Skeletal muscle satellite cell (primary cell): Measurements from ENCODE around the gene NMB.
A peak's percentile ranks its signal among the peaks of the same experiment; 100 is the strongest.

ENCODE experiments used
- H3K27me3 ChIP-seq: 2 replicates; pipeline ENCODE4 v1.7.0; 2013; ENCODE audit warnings: low read length; ENCODE audit not compliant: control insufficient read depth, insufficient read depth
- H3K36me3 ChIP-seq: 2 replicates; pipeline ENCODE4 v1.7.0; 2013; ENCODE audit warnings: mild to moderate bottlenecking, control low read depth, low read length; ENCODE audit not compliant: insufficient read depth
- H3K4me1 ChIP-seq: 2 replicates; pipeline ENCODE4 v1.7.0; 2013; ENCODE audit warnings: low read length; ENCODE audit not compliant: control insufficient read depth, insufficient read depth
- H3K4me2 ChIP-seq: 2 replicates; pipeline ENCODE4 v1.7.0; 2013; ENCODE audit warnings: mild to moderate bottlenecking, low read length
- H3K4me3 ChIP-seq: 2 replicates; pipeline ENCODE4 v1.7.0; 2013; ENCODE audit warnings: low read length
- H3K9ac ChIP-seq: 2 replicates; pipeline ENCODE4 v1.7.0; 2013; ENCODE audit warnings: mild to moderate bottlenecking, low read depth, low read length, moderate library complexity
- H3K9me3 ChIP-seq: replicated peaks from 2 replicates; pipeline ENCODE4 v1.7.0; 2013; ENCODE audit warnings: mild to moderate bottlenecking, control low read depth, low read length

Gene NMB

GRCh38 chr15:84681831-84682230 is 23.8 kb upstream of the NMB start:
- no peaks in the 10 kb centered on the region for H3K27me3 ChIP-seq
- peaks cover 49% of the 10 kb centered on the region for H3K36me3 ChIP-seq
- H3K4me1 ChIP-seq, result peaks cover 21% of the 10 kb centered on the region
- H3K9ac ChIP-seq, result no peak overlapping the region
- H3K9me3 ChIP-seq, result no peaks in the 10 kb centered on the region
- no peak overlapping the region for H3K4me2 ChIP-seq
- H3K4me3 ChIP-seq, result no peak overlapping the region

- Histone ChIP-seq H3K36me3 (peaks cover 33% of the 10 kb centered on the region), H3K9ac (no peak overlapping the region), H3K4me1 (peaks cover 29% of the 10 kb centered on the region), H3K4me3 (no peak overlapping the region), H3K4me2 (no peak overlapping the region), H3K27me3 (no peaks in the 10 kb centered on the region), H3K9me3 (no peaks in the 10 kb centered on the region)
Measured at GRCh38 chr15:84671211-84671610, 13.2 kb upstream of the NMB start.

GRCh38 chr15:84669726-84670125 is 11.7 kb upstream of the NMB start:
- Histone ChIP-seq H3K4me2 (no peak overlapping the region), H3K27me3 (no peaks in the 10 kb centered on the region), H3K9ac (no peak overlapping the region), H3K9me3 (no peaks in the 10 kb centered on the region), H3K36me3 (peaks cover 45% of the 10 kb centered on the region), H3K4me1 (peaks cover 29% of the 10 kb centered on the region), H3K4me3 (no peak overlapping the region)

GRCh38 chr15:84668221-84668982 is 10.4 kb upstream of the NMB start:
- H3K4me2 ChIP-seq, result no peak overlapping the region
- H3K4me1 ChIP-seq, result peaks cover 29% of the 10 kb centered on the region
- no peak overlapping the region for H3K4me3 ChIP-seq
- no peaks in the 10 kb centered on the region for H3K9me3 ChIP-seq
- H3K36me3 ChIP-seq, result peaks cover 46% of the 10 kb centered on the region
- no peak overlapping the region for H3K9ac ChIP-seq
- H3K27me3 ChIP-seq, result no peaks in the 10 kb centered on the region

- Histone ChIP-seq H3K36me3 (peaks cover 45% of the 10 kb centered on the region), H3K9me3 (no peaks in the 10 kb centered on the region), H3K4me3 (no peak overlapping the region), H3K27me3 (no peaks in the 10 kb centered on the region), H3K9ac (no peak overlapping the region), H3K4me2 (no peak overlapping the region), H3K4me1 (peaks cover 22% of the 10 kb centered on the region)
Measured at GRCh38 chr15:84666373-84666772, 8.4 kb upstream of the NMB start.

GRCh38 chr15:84661001-84661400 is 3.0 kb upstream of the NMB start:
- H3K4me1 ChIP-seq, result peaks cover 11% of the 10 kb centered on the region
- H3K36me3 ChIP-seq, result peaks cover 14% of the 10 kb centered on the region
- no peaks in the 10 kb centered on the region for H3K9me3 ChIP-seq

DNA sequence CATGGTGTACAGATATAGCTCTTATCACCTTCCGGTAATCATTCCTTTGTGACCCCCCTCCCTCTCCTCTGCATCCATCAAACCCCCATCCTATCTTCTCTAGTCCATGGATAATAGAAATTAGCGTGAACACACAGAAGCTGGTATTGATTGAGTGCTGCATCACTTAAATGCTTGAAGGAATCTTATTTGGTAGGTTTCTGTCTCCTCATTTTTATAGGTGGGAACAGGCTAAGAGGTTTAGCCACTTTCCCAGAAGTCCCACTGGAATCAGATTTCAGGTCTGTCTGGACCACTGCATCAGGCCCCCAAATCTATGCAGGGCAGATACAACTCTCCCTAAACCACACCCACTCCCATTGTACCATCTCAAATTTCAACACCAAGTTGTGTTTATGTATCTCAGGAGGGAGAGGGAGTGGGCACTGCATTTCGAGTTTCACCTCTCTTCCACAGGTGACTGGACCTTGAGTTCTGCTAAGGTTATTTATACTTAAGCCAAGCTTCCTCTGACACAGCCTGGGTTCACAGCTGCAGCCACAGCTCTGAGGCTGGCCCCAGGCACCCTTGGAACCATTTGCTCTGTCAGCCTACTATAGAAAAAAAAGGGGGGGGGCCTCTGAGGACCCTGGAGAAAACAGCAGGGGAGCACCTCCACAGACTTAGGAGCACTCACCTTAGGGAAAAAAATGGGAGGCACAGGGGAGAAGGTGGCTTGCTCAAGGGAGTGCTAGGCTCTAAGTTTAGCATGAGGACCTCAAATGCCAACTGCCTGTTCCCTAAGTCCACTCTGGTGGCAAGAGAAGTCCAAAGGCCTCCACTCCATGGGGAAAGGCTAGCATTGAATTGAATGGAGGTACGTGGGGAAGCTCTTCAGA is 2.1 kb upstream of the NMB start:
- peaks cover 6% of the 10 kb centered on the region for H3K36me3 ChIP-seq
- H3K9ac ChIP-seq, result no peak overlapping the region
- H3K27me3 ChIP-seq, result no peaks in the 10 kb centered on the region
- no peak overlapping the region for H3K4me3 ChIP-seq
- H3K4me1 ChIP-seq, result peaks cover 13% of the 10 kb centered on the region
- H3K4me2 ChIP-seq, result no peak overlapping the region
- H3K9me3 ChIP-seq, result no peaks in the 10 kb centered on the region

More at GRCh38 chr15:84661001-84661400, 3.0 kb upstream of the NMB start:
- no peak overlapping the region for H3K9ac ChIP-seq
- no peaks in the 10 kb centered on the region for H3K27me3 ChIP-seq
- no peak overlapping the region for H3K4me2 ChIP-seq
- H3K4me3 ChIP-seq, result no peak overlapping the region

DNA sequence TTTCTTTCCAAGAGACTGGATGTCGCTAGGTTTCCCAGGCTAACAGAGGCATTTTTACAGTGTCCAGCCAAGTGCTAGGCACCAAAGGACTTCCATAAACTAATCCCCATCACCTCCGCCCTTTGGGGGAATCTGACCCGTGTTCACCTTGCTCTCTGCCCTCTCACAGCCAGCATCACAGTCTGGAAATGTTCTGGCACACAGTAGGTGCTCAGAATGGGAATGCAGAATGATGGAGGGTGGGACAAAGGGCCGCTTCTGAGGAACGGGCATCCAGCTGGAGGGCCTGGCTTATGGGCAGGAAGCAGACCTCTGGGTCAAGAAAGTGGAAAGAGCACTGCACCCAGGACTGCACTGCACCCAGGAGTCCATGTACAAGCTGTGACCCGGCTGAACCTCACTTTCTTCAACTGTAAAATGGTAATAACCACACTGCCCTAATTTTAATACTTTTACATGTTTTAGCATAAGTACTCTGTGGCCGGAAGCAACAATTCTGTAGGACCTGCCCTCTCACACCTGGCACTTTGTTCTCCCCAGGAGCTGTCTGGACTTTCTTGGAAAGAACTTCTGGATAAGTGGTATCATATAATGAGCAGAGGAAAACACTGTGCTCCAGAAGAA is 901 bp upstream of the NMB start:
- Histone ChIP-seq H3K4me1 (peaks cover 17% of the 10 kb centered on the region), H3K27me3 (no peaks in the 10 kb centered on the region), H3K9ac (peak overlapping the region; percentile 71), H3K4me3 (peak overlapping the region; percentile 69), H3K9me3 (no peaks in the 10 kb centered on the region), H3K36me3 (no peaks in the 10 kb centered on the region), H3K4me2 (peak overlapping the region; percentile 76)

- Histone ChIP-seq H3K9ac (peak overlapping the region; percentile 71), H3K4me2 (peak overlapping the region; percentile 76), H3K4me1 (peaks cover 25% of the 10 kb centered on the region), H3K36me3 (no peaks in the 10 kb centered on the region), H3K27me3 (no peaks in the 10 kb centered on the region), H3K9me3 (no peaks in the 10 kb centered on the region), H3K4me3 (peak overlapping the region; percentile 69)
Measured at GRCh38 chr15:84657748-84658079, 285 bp downstream of the NMB start.

GRCh38 chr15:84656972-84657371 is 1.0 kb downstream of the NMB start:
- Histone ChIP-seq H3K9me3 (no peaks in the 10 kb centered on the region), H3K27me3 (no peaks in the 10 kb centered on the region), H3K36me3 (peaks cover 7% of the 10 kb centered on the region), H3K4me1 (peaks cover 25% of the 10 kb centered on the region), H3K4me2 (peak overlapping the region; percentile 76), H3K4me3 (no peak overlapping the region), H3K9ac (no peak overlapping the region)

- peaks cover 17% of the 10 kb centered on the region for H3K36me3 ChIP-seq
- peak overlapping the region; percentile 91 for H3K9ac ChIP-seq
- peaks cover 31% of the 10 kb centered on the region for H3K4me1 ChIP-seq
- H3K4me3 ChIP-seq, result peak overlapping the region; percentile 87
- no peaks in the 10 kb centered on the region for H3K27me3 ChIP-seq
- H3K9me3 ChIP-seq, result no peaks in the 10 kb centered on the region
- peak overlapping the region; percentile 98 for H3K4me2 ChIP-seq
Measured at GRCh38 chr15:84654689-84655453, 3.1 kb downstream of the NMB start.
